ENCODE data around the gene SCN10A. TPM values are rescaled to one million over a fixed set of nuclear protein-coding genes. Genes with fewer than 3 reads are reported as not detected.

Gene SCN10A
- total and polyA plus RNA-seq, 9 of the 15 experiments (the other 6 are each of a cell fraction or from before 2014, with no cell fraction given): not detected

DNA sequence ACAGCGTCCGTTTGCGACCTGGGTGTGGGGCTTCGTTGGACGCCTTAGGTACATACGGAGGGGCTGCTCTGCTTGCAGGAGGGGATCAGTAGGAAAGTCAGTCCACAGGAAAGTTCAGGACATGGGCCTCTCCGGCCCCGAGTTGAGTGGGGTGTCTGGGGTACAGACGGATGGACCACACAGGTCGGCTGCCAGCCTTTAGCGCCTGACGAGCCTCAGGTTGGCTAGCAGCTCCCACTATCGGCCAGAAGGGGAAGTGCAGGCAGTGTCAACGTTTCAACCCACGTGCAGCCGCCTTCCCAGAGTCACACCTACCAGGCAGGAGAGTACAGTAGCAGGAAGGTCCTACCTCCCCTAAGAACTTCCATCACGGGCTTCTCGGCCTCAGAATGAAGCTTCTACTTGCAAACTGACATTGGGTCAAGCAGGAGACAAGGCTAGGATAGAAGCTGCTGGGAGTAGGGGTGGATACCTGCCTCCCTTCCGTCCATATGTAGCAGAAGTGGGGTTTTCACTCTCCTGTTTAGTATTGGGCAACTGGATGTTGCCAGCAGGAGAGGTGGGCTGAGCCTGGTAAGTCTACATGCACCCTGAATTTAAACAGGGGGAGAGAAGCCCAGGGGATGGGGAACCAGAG is 164.7 kb downstream of the SCN10A start (continued):
- TF ChIP-seq CHAMP1 (IDR thresholded peaks at IDR 0.05) (no peak), PML (IDR thresholded peaks at IDR 0.05; ENCODE audit: low read length) (no peak), GATAD2B (IDR thresholded peaks at IDR 0.05; ENCODE audit: borderline replicate concordance) (no peak), RNF2 (IDR thresholded peaks at IDR 0.05) (0 out of 2 replicates have a peak, but pooled peaks have one; percentile 58), XRCC5 (IDR thresholded peaks at IDR 0.05; ENCODE audit: low read depth, low read length) (peak; percentile 68; the same call in 1 of the 2 replicates), ESRRB (CRISPR knock-in tag; IDR thresholded peaks at IDR 0.05; ENCODE audit: borderline replicate concordance) (no peak), EZH2 (IDR thresholded peaks at IDR 0.05; ENCODE audit: borderline replicate concordance, low read depth, low read length) (no peak), RAD51 (IDR thresholded peaks at IDR 0.05; ENCODE audit: borderline replicate concordance, low read depth) (peak; percentile 30; the same call in 1 of the 2 replicates), SPI1 (IDR thresholded peaks at IDR 0.05; ENCODE audit: borderline replicate concordance, low read depth, low read length) (peak; percentile 89), RAD21 (CRISPR knock-in tag; conservative IDR thresholded peaks at IDR 0.05 in 1 of 2, IDR thresholded peaks at IDR 0.05 in 1 of 2) (peak; percentile 66 to 82), CREM (IDR thresholded peaks at IDR 0.05; ENCODE audit: low read depth) (peak; percentile 75), BRD9 (IDR thresholded peaks at IDR 0.05; ENCODE audit: low read depth, partially characterized antibody) (no peak)
- TF ChIP-seq, protein P1, sequence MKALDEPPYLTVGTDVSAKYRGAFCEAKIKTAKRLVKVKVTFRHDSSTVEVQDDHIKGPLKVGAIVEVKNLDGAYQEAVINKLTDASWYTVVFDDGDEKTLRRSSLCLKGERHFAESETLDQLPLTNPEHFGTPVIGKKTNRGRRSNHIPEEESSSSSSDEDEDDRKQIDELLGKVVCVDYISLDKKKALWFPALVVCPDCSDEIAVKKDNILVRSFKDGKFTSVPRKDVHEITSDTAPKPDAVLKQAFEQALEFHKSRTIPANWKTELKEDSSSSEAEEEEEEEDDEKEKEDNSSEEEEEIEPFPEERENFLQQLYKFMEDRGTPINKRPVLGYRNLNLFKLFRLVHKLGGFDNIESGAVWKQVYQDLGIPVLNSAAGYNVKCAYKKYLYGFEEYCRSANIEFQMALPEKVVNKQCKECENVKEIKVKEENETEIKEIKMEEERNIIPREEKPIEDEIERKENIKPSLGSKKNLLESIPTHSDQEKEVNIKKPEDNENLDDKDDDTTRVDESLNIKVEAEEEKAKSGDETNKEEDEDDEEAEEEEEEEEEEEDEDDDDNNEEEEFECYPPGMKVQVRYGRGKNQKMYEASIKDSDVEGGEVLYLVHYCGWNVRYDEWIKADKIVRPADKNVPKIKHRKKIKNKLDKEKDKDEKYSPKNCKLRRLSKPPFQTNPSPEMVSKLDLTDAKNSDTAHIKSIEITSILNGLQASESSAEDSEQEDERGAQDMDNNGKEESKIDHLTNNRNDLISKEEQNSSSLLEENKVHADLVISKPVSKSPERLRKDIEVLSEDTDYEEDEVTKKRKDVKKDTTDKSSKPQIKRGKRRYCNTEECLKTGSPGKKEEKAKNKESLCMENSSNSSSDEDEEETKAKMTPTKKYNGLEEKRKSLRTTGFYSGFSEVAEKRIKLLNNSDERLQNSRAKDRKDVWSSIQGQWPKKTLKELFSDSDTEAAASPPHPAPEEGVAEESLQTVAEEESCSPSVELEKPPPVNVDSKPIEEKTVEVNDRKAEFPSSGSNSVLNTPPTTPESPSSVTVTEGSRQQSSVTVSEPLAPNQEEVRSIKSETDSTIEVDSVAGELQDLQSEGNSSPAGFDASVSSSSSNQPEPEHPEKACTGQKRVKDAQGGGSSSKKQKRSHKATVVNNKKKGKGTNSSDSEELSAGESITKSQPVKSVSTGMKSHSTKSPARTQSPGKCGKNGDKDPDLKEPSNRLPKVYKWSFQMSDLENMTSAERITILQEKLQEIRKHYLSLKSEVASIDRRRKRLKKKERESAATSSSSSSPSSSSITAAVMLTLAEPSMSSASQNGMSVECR (CRISPR knock-in tag; IDR thresholded peaks at IDR 0.05): no peak
- TF ChIP-seq, protein P2, sequence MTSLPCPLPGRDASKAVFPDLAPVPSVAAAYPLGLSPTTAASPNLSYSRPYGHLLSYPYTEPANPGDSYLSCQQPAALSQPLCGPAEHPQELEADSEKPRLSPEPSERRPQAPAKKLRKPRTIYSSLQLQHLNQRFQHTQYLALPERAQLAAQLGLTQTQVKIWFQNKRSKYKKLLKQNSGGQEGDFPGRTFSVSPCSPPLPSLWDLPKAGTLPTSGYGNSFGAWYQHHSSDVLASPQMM (CRISPR knock-in tag; IDR thresholded peaks at IDR 0.05): no peak
